Measurements from ENCODE around the gene VIL1. TPM values are rescaled to one million over a fixed set of nuclear protein-coding genes. Genes with fewer than 3 reads are reported as not detected.

Gene VIL1
- total and polyA plus RNA-seq, 2 of the 13 experiments (the other 11 are each of a cell fraction or from before 2014, with no cell fraction given), result 287 to 301 TPM

DNA sequence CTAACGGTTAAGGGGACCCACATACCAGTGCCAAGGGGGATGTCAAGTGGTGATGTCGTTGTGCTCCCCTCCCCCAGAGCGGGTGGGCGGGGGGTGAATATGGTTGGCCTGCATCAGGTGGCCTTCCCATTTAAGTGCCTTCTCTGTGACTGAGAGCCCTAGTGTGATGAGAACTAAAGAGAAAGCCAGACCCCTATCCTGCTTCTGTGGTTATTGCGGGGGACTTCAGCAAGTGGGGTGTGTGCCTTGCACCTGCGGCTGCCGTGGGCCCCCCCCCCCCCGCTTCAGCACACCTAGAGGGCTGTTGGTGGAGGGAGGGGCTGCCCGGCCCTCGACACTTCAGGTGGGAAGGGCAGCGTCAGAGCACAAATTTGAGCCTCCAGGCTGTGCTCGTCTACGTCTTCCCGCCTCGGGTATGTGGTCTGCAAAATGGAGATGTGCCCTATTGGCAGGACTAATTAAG, 13.1 kb upstream of the VIL1 start (continued):
- TF ChIP-seq, protein P1, sequence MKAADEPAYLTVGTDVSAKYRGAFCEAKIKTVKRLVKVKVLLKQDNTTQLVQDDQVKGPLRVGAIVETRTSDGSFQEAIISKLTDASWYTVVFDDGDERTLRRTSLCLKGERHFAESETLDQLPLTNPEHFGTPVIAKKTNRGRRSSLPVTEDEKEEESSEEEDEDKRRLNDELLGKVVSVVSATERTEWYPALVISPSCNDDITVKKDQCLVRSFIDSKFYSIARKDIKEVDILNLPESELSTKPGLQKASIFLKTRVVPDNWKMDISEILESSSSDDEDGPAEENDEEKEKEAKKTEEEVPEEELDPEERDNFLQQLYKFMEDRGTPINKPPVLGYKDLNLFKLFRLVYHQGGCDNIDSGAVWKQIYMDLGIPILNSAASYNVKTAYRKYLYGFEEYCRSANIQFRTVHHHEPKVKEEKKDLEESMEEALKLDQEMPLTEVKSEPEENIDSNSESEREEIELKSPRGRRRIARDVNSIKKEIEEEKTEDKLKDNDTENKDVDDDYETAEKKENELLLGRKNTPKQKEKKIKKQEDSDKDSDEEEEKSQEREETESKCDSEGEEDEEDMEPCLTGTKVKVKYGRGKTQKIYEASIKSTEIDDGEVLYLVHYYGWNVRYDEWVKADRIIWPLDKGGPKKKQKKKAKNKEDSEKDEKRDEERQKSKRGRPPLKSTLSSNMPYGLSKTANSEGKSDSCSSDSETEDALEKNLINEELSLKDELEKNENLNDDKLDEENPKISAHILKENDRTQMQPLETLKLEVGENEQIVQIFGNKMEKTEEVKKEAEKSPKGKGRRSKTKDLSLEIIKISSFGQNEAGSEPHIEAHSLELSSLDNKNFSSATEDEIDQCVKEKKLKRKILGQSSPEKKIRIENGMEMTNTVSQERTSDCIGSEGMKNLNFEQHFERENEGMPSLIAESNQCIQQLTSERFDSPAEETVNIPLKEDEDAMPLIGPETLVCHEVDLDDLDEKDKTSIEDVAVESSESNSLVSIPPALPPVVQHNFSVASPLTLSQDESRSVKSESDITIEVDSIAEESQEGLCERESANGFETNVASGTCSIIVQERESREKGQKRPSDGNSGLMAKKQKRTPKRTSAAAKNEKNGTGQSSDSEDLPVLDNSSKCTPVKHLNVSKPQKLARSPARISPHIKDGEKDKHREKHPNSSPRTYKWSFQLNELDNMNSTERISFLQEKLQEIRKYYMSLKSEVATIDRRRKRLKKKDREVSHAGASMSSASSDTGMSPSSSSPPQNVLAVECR (CRISPR knock-in tag; IDR thresholded peaks at IDR 0.05; ENCODE audit: borderline replicate concordance), result peak; percentile 27; the same call in 1 of the 2 replicates
- TF ChIP-seq, protein P2, sequence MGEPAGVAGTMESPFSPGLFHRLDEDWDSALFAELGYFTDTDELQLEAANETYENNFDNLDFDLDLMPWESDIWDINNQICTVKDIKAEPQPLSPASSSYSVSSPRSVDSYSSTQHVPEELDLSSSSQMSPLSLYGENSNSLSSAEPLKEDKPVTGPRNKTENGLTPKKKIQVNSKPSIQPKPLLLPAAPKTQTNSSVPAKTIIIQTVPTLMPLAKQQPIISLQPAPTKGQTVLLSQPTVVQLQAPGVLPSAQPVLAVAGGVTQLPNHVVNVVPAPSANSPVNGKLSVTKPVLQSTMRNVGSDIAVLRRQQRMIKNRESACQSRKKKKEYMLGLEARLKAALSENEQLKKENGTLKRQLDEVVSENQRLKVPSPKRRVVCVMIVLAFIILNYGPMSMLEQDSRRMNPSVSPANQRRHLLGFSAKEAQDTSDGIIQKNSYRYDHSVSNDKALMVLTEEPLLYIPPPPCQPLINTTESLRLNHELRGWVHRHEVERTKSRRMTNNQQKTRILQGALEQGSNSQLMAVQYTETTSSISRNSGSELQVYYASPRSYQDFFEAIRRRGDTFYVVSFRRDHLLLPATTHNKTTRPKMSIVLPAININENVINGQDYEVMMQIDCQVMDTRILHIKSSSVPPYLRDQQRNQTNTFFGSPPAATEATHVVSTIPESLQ (CRISPR knock-in tag; conservative IDR thresholded peaks at IDR 0.05), result no peak
- TF ChIP-seq ZNF121 (CRISPR knock-in tag; IDR thresholded peaks at IDR 0.05) (peak; percentile 35; the same call in 1 of the 2 replicates), RAD51 (IDR thresholded peaks at IDR 0.05; ENCODE audit: borderline replicate concordance) (no peak), ZNF839 (CRISPR knock-in tag; IDR thresholded peaks at IDR 0.05; ENCODE audit: borderline replicate concordance) (0 out of 2 replicates have a peak, but pooled peaks have one; percentile 17), HOXD1 (CRISPR knock-in tag; IDR thresholded peaks at IDR 0.05) (peak; percentile 50; the same call in 1 of the 2 replicates), ZNF670 (CRISPR knock-in tag; IDR thresholded peaks at IDR 0.05; ENCODE audit: borderline replicate concordance) (peak; percentile 29; the same call in 1 of the 2 replicates), POLR2G (IDR thresholded peaks at IDR 0.05; ENCODE audit: low read depth, low read length) (peak; percentile 72), MATR3 (CRISPR knock-in tag; IDR thresholded peaks at IDR 0.05) (no peak), ZMYM4 (CRISPR knock-in tag; IDR thresholded peaks at IDR 0.05) (no peak)
- TF ChIP-seq, protein P3, sequence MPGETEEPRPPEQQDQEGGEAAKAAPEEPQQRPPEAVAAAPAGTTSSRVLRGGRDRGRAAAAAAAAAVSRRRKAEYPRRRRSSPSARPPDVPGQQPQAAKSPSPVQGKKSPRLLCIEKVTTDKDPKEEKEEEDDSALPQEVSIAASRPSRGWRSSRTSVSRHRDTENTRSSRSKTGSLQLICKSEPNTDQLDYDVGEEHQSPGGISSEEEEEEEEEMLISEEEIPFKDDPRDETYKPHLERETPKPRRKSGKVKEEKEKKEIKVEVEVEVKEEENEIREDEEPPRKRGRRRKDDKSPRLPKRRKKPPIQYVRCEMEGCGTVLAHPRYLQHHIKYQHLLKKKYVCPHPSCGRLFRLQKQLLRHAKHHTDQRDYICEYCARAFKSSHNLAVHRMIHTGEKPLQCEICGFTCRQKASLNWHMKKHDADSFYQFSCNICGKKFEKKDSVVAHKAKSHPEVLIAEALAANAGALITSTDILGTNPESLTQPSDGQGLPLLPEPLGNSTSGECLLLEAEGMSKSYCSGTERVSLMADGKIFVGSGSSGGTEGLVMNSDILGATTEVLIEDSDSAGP (CRISPR knock-in tag; IDR thresholded peaks at IDR 0.05; ENCODE audit: borderline replicate concordance), result peak; percentile 67; the same call in 1 of the 2 replicates
- TF ChIP-seq, protein P4, sequence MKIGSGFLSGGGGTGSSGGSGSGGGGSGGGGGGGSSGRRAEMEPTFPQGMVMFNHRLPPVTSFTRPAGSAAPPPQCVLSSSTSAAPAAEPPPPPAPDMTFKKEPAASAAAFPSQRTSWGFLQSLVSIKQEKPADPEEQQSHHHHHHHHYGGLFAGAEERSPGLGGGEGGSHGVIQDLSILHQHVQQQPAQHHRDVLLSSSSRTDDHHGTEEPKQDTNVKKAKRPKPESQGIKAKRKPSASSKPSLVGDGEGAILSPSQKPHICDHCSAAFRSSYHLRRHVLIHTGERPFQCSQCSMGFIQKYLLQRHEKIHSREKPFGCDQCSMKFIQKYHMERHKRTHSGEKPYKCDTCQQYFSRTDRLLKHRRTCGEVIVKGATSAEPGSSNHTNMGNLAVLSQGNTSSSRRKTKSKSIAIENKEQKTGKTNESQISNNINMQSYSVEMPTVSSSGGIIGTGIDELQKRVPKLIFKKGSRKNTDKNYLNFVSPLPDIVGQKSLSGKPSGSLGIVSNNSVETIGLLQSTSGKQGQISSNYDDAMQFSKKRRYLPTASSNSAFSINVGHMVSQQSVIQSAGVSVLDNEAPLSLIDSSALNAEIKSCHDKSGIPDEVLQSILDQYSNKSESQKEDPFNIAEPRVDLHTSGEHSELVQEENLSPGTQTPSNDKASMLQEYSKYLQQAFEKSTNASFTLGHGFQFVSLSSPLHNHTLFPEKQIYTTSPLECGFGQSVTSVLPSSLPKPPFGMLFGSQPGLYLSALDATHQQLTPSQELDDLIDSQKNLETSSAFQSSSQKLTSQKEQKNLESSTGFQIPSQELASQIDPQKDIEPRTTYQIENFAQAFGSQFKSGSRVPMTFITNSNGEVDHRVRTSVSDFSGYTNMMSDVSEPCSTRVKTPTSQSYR (CRISPR knock-in tag; IDR thresholded peaks at IDR 0.05; ENCODE audit: borderline replicate concordance), result peak; percentile 33; the same call in 1 of the 2 replicates
- TF ChIP-seq, protein P5, sequence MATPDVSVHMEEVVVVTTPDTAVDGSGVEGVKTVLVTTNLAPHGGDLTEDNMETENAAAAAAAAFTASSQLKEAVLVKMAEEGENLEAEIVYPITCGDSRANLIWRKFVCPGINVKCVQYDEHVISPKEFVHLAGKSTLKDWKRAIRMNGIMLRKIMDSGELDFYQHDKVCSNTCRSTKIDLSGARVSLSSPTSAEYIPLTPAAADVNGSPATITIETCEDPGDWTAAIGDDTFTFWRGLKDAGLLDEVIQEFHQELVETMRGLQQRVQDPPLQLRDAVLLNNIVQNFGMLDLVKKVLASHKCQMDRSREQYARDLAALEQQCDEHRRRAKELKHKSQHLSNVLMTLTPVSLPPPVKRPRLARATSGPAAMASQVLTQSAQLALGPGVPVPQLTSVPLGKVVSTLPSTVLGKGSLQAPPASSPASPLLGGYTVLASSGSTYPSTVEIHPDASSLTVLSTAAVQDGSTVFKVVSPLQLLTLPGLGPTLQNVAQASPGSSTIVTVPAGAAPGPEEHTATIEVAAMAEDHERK (CRISPR knock-in tag; IDR thresholded peaks at IDR 0.05; ENCODE audit: low read depth), result no peak; the same call in 1 of the 2 replicates
- TF ChIP-seq, protein P6, sequence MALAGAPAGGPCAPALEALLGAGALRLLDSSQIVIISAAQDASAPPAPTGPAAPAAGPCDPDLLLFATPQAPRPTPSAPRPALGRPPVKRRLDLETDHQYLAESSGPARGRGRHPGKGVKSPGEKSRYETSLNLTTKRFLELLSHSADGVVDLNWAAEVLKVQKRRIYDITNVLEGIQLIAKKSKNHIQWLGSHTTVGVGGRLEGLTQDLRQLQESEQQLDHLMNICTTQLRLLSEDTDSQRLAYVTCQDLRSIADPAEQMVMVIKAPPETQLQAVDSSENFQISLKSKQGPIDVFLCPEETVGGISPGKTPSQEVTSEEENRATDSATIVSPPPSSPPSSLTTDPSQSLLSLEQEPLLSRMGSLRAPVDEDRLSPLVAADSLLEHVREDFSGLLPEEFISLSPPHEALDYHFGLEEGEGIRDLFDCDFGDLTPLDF (CRISPR knock-in tag; IDR thresholded peaks at IDR 0.05), result no peak

All from HepG2 (cell line).